HG02973 (cell line): ENCODE results near the gene STRIP1.
"Not testable (repeated sequence)": the region's sequence is repeated elsewhere in the genome, so short reads cannot be mapped to it uniquely, and the experiment has no call there.

ENCODE experiments used
- ATAC-seq: cut with Tn5 transposase; IDR thresholded peaks from one replicate; pipeline ENCODE4 v1.9.1; 2021; ENCODE audit warnings: moderate library complexity; ENCODE audit not compliant: unreplicated experiment

The STRIP1 gene

GRCh38 chr1:110067893-110068645 is 33.6 kb downstream of the STRIP1 start:
- no peak for ATAC-seq

GRCh38 chr1:110068646-110069403 is 34.4 kb downstream of the STRIP1 start:
- ATAC-seq: no peak

GRCh38 chr1:110069404-110070281 is 35.2 kb downstream of the STRIP1 start:
- no peak for ATAC-seq

- no peak for ATAC-seq
Measured at GRCh38 chr1:110070282-110070669, 35.9 kb downstream of the STRIP1 start.

- no peak for ATAC-seq
Measured at GRCh38 chr1:110070671-110071242, 36.3 kb downstream of the STRIP1 start, which contains the start of gene ALX3. TSS of gene ALX3 (minus strand) at chr1:110070672. CDS start at chr1:110070612, 60 bp downstream.

- no peak for ATAC-seq
Measured at GRCh38 chr1:110074166-110074565, 39.7 kb downstream of the STRIP1 start.

- no peak for ATAC-seq
Measured at GRCh38 chr1:110076789-110077500, 42.5 kb downstream of the STRIP1 start.

- ATAC-seq: not testable (repeated sequence)
Measured at GRCh38 chr1:110079995-110080394, 45.6 kb downstream of the STRIP1 start.

- no peak for ATAC-seq
Measured at GRCh38 chr1:110081061-110081460, 46.6 kb downstream of the STRIP1 start.

GRCh38 chr1:110082477-110082876 is 48.1 kb downstream of the STRIP1 start:
- ATAC-seq: no peak

GRCh38 chr1:110083061-110083865 is 48.8 kb downstream of the STRIP1 start:
- ATAC-seq: no peak

- no peak for ATAC-seq
Measured at GRCh38 chr1:110083866-110084226, 49.4 kb downstream of the STRIP1 start.

GRCh38 chr1:110084227-110085078 is 50.0 kb downstream of the STRIP1 start:
- no peak for ATAC-seq

GRCh38 chr1:110085671-110086070 is 51.2 kb downstream of the STRIP1 start:
- ATAC-seq: no peak

- no peak for ATAC-seq
Measured at GRCh38 chr1:110086961-110087360, 52.5 kb downstream of the STRIP1 start.

GRCh38 chr1:110087812-110088738 is 53.7 kb downstream of the STRIP1 start:
- ATAC-seq: peak; percentile 50

GRCh38 chr1:110088739-110089316 is 54.4 kb downstream of the STRIP1 start:
- ATAC-seq: no peak
